NK-92 (cell line): ENCODE measurements around the gene PRXL2B.

Source experiments
- DNase-seq: peaks from one replicate; lab custom pipeline; 2025; ENCODE audit not compliant: unreplicated experiment; lab: John Stamatoyannopoulos, UW

The PRXL2B gene

DNA sequence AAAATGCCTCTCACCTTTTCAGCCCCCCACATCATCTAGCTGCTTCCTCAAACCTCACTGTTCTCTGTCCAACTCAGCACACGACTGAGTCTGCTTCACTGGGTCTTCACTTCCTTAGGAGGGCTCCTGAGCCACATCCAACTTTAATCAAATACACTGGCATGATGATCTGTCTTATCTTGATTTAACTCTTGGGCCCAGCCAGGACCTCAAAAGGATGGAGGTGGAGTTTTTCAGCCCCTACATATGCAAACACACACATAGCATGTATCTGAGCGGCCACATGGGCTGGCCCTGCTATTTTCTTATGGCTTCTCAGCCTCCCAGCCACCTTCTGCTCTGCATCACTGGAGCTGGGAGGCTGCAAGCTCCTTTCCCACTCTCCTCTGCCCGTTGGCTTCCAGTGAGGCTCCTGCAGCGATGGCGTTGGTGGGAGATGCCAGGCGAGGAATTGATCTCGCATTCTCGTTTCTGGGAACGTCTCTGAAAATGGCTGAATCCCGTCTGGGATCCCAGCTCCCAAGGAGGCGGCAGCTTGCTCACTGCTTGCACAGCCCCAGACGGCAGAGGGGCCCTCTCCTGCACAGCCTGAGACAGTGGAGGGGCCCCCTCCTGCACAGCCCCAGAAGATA, 1.8 kb upstream of the PRXL2B start:
- DNase-seq, result no peak

DNA sequence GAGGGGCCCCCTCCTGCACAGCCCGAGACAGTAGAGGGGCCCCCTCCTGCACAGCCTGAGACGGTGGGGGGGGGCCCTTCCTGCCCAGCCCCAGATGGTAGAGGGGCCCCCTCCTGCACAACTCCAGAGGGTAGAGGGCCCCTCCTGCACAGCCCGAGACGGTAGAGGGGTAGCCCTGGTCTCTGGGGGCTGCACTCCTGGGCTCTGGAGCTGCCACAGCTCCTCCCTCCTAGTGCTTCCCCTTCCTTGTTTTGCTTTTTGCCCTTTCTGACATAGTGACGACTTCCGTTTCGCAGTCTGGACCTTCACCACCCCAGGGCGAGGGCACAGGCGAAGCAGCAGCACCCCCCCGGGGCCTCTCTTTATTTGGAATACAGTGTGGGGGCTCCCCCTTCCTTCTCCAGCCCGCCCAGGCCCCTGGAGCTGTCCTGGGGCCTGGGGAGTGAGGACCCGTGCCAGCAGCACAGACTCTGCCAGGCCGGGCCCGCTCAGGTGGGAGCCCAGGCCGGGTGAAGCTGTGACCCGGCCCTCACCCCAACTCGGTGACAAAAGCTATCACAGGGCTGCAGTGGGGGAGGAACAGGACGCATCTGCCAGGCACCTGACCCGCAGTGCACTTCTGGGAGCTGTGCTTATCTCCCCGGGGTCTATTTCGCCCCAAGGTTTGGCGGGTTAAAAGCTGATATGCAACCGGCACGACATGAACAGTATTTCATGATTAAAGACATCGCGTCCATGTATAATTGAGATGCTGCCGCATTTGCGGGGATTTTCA, 1.1 kb upstream of the PRXL2B start:
- no peak for DNase-seq

DNA sequence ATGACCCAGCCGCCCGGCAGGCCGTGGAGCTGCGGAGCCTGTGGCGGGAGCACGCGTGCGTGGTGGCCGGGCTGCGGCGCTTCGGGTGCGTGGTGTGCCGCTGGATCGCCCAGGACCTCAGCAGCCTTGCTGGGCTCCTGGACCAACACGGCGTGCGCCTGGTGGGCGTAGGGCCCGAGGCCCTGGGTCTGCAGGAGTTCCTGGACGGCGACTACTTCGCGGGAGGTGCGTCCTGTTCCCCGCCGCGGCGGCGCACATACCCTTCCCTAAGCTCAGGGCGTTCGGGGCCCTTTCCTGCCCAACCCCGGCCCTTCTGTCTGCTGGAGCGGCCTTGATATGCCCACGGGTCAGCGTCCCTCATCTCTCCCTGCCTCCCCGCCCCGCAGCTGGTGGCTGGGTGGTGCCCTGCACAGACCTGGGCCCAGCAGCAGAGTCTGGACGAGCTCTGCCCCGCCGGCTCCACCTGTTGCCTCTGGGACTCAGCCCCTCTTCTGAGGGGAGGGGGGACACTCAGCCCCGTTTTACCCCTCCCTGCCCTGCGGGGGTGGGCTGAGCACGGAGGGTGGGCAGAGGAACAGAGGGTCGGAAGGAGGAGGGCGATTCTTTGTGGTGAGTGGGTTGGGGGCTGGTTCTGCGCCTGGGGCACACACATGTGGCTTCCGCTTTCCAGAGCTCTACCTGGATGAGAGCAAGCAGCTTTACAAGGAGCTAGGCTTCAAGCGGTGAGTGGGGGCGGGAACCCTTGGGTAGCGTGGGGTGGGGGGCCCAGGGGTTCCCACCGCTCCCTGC, 688 bp downstream of the PRXL2B start:
- DNase-seq, result no peak

DNA sequence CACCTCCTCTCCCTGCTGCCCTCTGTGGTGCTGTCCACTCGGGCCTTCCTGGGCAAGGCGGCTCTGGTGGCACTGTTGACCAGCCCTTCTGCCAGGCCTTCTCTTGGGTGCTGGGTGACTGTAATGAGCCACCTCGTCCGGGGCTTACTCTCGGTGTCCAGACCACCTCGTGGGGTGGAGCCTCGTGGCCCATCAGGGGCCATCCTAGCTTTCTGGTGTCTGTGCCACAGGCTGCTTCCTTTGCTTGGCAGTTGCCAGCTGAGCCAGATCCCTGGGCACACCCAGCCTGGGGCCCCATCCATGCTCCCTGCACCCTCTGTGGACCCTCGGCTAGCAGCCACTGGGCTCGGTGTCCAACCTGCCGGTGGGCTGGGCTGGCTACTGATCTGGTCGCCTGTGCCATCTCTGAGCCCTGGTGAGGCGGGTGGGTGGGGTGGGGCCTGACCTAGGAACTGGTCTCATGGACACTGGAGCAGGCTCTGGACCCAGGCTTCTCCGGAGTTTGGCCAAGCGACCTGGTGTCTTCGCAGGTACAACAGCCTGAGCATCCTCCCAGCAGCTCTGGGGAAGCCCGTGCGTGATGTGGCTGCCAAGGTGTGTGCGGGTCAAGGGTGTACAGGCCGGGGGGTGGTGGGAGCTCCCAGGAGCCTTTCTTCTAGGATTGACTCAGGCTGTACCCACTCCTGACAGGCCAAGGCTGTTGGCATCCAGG, 1.4 kb downstream of the PRXL2B start:
- no peak for DNase-seq

DNA sequence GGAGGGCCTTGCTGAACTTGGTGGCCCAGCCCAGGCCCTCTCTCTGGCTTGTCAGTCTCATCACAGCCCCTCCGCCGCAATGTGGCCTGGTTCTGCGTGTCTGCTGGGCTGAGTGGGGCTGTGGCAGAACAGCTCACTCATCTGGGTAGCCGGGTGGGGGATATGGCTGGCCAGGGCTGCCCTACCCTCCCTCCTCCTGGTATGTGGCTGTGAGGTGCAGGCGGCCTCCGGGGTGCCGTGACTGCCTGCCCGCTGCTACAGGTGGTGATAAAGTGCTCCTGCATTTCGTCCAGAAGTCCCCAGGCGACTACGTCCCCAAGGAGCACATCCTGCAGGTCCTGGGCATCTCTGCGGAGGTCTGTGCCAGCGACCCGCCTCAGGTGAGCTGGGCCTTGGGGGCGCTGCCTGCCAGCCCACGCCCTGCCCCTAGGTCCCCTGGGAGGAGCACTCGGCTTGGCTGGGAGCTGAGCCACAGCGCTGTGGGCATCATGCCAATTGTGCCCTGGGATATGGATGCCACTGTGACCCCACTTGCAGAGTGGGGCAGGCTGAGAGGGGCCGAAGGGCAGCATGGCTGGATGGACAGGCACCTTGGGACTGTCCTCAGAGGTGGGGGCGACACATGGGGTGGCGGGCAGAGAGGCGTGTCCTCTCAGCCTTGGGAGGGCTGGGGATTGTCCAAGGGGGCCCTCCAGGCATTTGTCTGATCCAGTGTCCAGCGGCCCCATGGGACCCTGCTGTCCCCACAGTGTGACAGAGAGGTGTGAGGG, 2.3 kb downstream of the PRXL2B start:
- DNase-seq, result no peak

DNA sequence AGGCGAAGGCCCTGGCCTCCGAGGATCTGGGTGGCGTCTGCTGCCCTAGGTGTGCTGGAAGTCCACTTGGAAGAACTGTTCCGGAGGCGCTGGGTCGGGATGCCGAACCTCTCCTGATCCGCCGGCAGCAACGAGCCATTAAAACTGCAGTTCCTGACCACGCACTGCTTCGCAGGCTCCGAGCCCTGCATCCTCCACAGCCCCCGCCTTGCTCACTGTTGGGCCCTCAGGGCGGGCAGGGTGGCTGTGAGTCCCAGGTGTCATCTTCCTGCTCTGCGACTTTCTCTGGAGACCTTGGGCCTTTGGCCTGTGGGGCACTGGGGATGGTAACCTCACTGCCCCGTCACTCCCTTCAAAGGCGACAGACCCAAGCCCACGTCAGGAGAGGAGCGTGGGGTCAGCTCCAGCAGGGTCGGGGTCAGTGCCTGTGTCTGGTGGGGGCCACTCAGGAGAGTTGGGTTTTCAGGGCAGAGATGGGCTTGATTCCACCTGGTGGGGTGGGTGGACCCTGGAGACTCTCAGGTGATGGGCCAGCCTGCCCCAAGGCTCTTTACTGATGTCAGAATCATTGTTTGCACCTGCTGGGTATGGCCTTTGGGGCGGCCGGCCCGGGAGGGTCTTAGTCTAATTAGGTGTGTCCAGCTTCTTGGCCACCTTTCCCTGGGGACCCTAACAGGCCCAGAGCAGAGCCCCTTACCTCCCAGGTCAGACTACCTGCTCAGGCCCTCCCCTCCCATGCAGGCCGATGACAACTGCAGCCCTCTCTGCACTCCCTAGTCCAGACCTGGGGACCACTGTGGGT, 3.1 kb downstream of the PRXL2B start:
- no peak for DNase-seq

DNA sequence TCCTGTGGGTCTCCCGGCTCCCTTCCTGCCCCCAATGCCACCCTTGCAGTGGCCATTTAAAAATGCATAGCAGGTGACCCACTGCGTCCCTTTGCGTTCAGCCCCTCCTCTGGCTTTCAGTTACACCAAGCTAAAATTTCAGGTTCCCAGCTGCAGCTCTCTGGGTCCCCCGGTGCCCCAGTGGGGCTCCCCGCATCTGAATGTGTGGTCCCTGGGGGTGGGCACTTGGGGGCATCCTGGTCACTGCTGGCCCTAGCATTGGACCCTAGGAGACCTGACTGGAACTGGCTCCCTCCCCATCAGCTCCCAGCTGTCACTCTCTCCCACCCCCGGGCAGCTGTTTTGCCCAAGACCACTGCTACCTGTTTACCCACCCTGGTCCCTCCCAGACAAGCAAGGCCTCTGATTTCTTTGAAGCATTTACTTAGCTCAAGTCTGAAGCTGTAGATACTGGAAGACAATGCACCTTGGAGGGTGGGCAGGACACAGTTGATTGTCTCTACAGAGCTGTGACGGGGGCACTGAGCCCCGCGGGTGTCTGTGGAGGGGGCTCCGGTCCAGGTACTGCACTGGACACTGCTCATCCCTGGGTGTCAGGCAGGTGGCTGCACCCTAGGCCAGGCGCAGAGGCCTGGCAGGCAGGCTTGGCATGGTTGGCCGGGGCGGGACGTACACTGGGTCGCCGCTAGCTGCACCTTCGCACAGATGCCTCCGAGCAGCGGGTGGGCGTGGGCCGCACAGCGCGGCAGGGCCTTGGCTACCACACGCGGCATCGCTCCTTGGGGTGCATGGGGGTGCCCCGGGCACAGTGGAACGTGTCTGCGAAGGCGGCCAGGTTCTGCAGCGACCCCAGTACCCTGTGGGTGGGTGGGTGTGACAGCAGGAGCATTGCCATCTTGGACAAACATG, 3.9 kb downstream of the PRXL2B start:
- no peak for DNase-seq

DNA sequence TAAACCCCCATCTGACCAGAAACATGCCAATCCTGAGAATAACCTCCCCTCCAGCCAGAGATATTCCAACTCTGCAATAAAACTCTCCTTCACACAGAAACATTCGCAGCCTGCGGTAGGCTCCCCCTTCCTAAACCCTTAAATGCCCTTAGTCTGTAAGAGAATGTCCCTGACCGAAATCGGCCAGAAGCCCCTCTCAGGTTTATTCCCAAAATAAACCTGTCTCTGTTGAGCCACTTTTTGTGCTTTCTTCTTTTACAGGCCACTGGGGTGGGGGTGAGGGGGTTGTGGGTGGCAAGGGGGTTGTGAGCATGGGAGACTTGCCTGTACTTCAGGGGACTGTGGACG, 4.6 kb downstream of the PRXL2B start:
- DNase-seq, result no peak

DNA sequence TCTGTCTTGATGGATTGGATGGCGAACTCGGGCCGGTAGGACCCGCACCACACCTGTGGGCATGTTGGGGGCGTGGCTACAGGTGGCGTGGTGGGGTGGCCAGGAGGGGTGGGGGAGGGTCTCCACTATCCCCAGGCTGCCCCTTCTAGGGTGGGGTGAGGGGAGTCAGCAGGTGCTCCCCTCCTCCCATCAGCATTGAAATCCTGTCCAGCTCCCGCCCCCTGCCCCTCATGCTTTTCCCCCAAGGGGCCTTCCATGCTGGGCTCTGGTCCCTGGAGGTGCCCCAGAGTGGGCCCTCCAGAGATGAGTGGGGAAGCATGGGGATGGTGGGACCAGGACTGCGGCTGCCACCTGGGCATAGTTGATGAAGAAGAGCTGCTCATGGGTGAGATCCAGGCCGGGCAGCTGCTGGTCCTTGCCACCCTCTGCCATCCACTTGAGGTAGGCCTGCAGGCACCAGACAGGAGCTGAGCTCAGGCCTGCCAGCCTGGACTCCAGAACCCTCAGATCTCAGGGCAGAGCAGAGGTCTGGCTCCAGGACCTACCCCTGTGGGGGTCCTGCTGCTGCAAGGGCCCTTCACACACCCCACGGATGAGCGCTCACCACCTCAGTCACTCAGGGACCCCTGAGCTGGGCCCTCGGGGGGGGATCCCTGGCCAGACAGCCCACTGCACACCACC, 5.1 kb downstream of the PRXL2B start:
- DNase-seq, result no peak

DNA sequence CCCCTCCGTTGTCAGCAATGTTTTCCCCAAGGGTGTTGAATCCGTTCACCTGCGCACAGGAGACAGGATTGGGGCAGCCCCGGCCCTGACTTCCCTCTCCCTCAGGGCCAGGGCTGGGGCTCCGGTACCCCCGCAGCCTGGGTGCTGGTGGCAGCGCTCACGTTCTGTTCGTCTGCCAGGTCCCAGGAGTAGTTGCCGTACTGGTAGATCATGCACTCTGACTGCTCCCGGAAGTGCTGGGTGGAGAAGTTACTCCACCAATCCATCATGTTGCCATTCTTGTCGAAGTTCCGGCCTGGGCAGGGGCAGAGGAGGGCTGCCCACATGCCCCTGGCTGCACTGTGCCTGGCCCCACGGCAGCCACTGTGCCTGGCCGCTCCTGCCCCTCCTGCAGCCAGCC, 6.1 kb downstream of the PRXL2B start:
- no peak for DNase-seq

DNA sequence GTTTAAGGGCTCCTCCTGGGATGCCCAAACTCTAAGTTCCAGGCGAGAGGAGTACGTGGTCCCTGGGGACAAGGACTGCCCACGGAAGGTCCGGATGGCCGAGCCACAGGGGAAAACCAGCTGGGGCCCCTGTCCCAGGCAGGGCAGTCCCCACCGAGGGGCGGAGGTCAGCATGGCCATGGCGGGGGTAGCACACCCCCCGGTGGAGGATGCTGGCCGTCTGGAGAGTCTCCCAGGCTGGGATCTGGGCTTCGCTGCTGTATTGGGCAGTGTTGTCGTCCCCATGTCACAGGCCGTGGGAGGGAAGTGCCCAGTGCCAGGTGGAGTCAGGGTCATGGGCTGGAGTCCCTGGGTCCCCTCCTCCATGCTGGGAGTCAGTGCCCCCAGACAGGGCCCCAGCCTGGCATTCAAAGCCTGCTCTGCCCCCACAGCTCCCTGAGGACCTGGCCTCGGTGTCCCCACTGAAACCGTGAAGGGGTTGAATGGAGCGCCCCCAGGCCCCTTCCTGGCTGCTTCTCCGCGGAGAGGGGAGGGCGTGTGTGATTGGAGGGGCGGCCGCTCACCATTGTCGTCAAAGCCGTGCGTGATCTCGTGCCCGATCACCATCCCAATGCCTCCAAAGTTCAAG, 6.8 kb downstream of the PRXL2B start:
- DNase-seq, result no peak

DNA sequence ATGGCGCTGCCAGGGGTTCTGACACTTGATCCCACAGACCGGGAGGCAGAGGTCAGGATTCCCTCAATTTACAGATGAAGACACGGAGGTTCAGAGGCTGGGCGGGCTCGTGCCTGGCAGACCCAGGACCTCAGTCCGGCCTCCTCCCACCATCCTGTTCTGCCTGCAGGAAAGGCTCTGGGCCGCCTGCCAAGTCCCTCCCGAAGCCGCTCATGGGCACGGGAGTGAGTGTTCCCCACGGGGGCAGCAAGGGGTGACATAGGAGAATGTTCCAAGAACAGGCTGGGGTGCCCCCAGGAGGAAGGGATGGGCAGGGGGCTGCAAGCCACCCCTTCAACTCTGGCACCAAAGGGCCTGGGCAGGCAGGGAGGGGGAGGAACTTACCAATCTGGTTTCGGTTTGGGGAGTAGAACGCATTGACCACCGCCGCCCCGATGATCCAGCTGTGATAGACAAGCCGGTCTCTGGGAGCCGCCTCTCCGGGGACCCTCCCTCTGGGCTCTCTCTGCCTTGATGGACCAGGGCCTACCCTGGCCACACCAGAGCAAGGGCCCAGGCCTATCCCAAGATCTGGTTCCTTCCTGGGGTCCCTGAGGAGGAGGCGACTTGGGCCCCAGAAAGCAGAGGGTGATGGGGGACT, 7.5 kb downstream of the PRXL2B start:
- no peak for DNase-seq

DNA sequence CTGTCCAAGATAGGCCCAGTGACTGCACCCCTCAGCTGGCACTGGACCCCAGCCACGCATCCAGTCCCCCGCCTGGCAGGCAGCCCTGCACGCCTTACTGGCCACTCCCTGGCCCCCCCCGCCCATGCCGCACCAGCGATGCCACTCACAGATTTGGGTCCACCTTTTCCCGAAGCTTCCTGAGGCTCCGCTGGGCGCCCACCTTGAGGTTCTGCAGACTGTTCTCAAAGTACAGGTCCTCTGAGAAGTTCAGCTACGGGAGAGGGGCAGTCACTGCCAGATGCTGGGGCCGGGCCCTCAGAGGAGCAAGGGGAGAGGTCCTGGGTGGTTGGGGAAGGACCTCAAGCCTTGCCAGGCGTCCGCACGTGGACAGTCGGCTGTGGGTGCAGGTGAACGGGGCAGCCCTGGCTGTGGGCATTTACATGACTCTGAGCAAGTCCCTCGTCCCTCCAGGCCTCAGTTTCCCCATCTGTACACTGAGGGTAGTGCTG, 8.1 kb downstream of the PRXL2B start:
- DNase-seq, result no peak

DNA sequence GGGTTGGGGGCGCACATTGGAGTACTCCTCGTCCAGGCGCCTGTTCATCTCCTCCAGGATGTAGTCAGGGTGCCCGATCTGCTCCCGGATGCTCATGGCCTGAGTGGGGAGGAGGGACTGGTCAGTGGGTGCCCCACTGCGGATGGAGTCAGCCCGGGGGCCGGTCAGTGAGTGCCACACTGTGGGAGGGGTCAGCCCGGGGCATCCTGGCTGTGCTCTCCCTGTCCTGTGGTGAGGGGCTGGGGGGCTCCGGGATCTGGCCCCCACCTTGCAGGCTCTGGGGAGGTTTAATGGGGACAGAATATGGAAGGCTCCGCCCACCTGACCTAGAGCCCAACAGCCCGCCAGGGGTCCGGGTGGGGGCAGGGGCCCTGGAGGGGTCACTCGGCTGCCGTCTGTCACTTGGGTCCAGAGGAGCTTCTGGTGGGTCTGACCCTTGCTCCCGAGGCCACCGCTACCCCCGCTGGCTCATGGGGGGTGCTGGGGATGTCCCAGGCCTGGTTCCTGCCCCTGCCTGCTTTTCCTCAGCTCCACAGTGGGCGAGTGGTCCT, 8.8 kb downstream of the PRXL2B start:
- no peak for DNase-seq

DNA sequence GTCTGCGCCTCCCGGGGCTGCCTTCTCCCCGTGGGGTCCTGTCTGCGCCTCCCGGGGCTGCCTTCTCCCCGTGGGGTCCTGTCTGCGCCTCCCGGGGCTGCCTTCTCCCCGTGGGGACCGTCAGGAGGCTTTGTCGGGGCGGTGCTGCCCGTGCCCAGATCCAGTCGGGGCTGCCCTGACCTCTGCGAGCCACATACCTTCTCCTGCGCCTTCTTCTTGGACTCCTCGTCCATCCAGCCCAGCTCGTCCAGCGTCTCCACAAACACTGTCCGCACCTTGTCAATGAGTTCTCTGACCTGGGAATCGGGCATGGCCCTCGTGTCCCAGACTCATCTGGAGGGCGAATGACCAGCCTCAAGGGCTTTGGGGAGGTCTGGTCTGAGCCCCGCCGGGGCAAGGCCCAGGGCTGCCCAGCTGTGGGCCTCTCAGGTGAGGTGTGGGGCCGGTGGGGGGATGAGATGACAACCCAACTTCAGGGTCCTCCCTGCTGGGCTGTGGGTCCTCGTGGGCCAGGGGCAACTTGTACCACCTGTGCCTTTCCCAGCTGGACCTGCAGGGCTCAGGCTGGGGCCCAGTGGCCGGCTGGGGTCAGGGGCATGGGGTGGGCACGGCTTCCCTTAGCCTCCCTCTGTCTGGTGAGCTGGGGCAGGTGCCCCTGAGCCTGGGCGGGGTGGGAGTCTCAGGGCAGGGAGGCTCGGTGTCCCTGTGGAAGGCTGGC, 9.4 kb downstream of the PRXL2B start:
- DNase-seq, result no peak
